Measurements from ENCODE around the gene ZCWPW1.
"Not testable (repeated sequence)": the region's sequence is repeated elsewhere in the genome, so short reads cannot be mapped to it uniquely, and the experiment has no call there.

ZCWPW1 gene

GRCh38 chr7:100449190-100449795 lies 20.8 kb upstream of the ZCWPW1 start:
- no peak overlapping the region for H3K4me3 ChIP-seq (ENCODE audit: low read depth, low read length)
- TF ChIP-seq, protein P1, sequence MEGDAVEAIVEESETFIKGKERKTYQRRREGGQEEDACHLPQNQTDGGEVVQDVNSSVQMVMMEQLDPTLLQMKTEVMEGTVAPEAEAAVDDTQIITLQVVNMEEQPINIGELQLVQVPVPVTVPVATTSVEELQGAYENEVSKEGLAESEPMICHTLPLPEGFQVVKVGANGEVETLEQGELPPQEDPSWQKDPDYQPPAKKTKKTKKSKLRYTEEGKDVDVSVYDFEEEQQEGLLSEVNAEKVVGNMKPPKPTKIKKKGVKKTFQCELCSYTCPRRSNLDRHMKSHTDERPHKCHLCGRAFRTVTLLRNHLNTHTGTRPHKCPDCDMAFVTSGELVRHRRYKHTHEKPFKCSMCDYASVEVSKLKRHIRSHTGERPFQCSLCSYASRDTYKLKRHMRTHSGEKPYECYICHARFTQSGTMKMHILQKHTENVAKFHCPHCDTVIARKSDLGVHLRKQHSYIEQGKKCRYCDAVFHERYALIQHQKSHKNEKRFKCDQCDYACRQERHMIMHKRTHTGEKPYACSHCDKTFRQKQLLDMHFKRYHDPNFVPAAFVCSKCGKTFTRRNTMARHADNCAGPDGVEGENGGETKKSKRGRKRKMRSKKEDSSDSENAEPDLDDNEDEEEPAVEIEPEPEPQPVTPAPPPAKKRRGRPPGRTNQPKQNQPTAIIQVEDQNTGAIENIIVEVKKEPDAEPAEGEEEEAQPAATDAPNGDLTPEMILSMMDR (IDR thresholded peaks at IDR 0.05; ENCODE audit: low read depth, low read length) = no peak

- not testable (repeated sequence) for H3K4me3 ChIP-seq (ENCODE audit: low read depth, low read length)
Measured at GRCh38 chr7:100447363-100447762, 18.9 kb upstream of the ZCWPW1 start.

DNA sequence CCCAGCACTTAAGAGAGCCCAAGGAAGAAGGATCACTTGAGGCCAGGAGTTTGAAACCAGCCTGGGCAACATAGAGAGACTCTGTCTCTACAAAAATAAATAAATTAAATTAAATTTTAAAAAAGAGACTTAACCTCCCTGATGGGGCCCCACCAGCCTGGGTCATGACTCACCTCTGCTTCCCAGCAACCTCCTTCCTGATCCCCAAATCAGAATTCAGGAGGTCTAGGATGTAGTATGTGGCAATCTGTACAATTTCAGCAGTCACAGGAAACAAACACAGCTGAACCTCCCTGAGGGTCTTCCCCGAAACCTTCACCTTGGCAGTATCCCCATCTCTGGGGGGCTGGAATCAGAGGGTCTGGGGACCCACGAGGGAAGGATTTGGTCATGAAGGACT lies 17.5 kb upstream of the ZCWPW1 start:
- no peak overlapping the region for H3K4me3 ChIP-seq (ENCODE audit: low read depth, low read length)
- TF ChIP-seq, protein P1 (IDR thresholded peaks at IDR 0.05; ENCODE audit: low read depth, low read length) = no peak

- TF ChIP-seq, protein P1 (IDR thresholded peaks at IDR 0.05; ENCODE audit: low read depth, low read length) = no peak
Measured at GRCh38 chr7:100444311-100445278, 16.1 kb upstream of the ZCWPW1 start.

DNA sequence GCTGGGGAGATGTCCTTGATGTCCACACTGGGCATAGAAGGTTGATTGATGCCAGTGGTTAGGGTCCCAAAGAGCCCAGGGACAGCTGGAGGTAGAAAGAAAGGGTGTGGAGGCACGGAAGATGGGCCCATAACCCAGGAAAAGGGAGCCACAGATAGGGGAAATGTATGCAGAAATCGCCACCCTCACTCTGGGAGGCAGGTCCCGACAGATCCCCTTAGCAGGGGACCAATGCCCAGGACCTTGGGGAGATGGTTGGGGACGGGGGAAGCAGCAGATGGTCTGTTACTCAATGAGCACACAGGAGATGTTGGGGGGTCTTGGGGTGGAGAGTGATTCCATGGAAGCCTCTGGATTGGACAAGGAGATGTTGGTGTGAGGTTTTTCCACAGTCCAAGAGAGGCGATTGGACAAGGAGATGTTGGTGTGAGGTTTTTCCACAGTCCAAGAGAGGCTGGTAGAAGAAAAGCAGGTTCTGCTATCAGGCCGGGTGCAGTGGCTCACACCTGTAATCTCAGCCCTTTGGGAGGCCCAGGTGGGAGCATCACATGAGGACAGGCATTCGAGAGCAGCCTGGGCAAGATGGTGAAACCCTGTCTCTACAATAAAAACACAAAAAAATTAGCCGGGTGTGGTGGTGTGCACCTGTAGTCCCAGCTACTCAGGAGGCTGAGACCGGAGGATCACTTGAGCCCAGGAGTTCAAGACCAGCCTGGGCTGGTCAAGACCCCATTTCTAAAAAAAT lies 14.8 kb upstream of the ZCWPW1 start:
- no peak overlapping the region for H3K4me3 ChIP-seq (ENCODE audit: low read depth, low read length)
- TF ChIP-seq, protein P1 (IDR thresholded peaks at IDR 0.05; ENCODE audit: low read depth, low read length) = no peak

More at GRCh38 chr7:100444311-100445278, 16.1 kb upstream of the ZCWPW1 start:
- no peak overlapping the region for H3K4me3 ChIP-seq (ENCODE audit: low read depth, low read length)

DNA sequence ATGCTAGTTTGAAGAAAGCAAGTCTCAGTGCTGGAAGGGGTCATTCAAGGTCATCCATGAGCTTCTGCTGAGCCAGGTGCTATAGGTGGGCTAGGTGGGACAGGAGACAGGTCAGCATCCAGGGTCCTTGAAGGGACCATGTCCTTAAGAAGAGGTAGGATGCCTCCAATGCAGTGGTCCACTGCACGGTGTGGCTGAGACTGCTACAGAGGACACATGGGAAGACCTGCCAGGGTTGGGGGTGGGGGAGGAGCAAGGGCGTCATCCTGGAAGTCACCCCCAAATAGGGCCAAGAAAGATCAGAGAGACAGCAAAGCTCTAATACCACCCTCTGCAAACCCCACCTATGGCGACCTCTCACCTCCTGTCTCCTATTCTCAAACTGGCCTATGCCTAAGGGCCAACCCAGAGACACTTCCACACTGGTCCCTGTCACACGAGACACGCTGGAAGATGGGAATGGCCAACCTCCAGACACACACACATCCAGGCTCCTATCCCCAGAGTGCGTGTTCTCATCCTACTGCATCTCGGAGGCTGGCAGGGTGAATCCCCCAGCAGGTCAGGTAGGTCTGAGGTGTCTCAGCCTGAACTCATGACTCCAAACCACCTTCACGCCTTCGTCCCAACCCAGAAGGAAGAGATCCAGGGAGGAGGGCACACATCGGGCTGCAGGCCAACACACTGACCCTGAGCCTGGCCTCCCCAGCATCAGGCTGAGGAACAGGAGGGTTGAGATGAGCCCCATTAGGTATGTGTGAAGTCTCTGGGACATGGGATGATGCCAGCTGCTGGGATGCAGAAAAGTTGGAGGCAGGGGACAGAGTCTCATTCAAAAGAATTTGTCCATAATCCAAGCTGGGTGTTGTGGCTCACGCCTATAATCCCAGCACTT lies 13.4 kb upstream of the ZCWPW1 start:
- H3K4me3 ChIP-seq (ENCODE audit: low read depth, low read length) = no peak overlapping the region
- TF ChIP-seq, protein P1 (IDR thresholded peaks at IDR 0.05; ENCODE audit: low read depth, low read length) = no peak

DNA sequence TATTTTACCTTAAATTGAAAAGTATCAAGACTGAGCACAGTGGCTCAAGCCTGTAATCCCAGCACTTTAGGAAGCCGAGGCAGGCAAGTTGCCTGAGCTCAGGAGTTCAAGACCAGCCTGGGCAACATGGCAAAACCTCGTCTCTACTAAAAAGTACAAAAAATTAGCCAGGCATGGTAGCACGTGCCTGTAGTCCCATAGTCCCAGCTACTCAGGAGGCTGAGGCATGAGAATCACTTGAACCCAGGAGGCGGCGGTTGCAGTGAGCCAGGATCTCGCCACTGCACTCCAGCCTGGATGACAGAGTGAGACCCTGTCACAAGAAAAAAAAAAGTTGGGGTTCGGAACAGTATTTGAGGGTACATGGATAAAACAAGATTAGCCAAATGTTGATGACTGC lies 10.7 kb upstream of the ZCWPW1 start:
- not testable (repeated sequence) for H3K4me3 ChIP-seq (ENCODE audit: low read depth, low read length)

GRCh38 chr7:100438731-100439130 lies 10.2 kb upstream of the ZCWPW1 start:
- H3K4me3 ChIP-seq (ENCODE audit: low read depth, low read length) = not testable (repeated sequence)
